ENCODE measurements around the gene PMS2. TPM values are rescaled to one million over a fixed set of nuclear protein-coding genes. Genes with fewer than 3 reads are reported as not detected.
A peak's percentile ranks its signal among the peaks of the same experiment; 100 is the strongest.

Gene PMS2
- total and polyA plus RNA-seq, 2 experiments from 2014 or later = 5.2 to 15.6 TPM

DNA sequence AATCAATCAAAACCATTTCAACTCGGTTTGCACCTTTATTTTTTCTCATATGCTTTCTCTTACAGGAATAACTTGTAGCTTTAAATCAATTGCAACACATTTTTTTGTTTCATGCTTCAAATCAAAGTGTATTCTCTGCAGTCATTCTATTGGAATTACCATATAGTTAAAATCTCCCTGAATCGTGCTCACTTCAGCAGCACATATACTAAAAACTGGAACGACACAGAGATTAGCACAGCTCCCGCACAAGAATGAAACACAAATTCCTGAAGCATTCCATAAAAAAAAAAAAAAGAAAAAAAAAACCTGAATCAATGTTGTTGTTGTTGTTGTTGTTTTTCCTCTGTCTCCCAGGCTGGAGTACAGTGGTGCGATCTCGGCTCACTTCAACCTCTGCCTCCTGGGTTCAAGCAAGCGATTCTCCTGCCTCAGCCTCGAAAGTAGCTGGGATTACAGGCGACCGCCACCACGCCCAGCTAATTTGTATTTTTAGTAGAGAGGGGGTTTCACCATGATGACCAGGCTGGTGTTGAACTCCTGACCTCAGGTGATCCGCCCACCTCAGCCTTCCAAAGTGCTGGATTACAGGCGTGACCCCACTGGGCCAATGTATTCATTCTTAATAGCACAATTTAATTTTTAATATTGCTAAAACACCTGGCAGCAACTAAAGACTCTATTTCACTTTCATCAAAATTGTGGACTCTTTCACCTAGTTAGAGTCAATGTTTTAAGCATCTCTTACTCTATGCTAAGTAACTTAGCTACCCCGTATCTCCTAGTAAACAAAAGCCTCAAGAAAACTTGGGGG, 48.7 kb upstream of the PMS2 start:
- H3K27ac Mint-ChIP-seq = no peak overlapping the region; the same call in 1 of the 2 replicates
- no peak for ATAC-seq
- Histone ChIP-seq H3K36me3 (ENCODE audit: insufficient read depth) (peaks cover 15% of the 10 kb centered on the region), H2AFZ (no peak overlapping the region), H3K4me3 (peak overlapping the region; percentile 64), H3F3A (replicated peaks; ENCODE audit: low read depth) (no peaks in the 10 kb centered on the region), H3K4me1 (ENCODE audit: insufficient read depth) (peaks cover 6% of the 10 kb centered on the region; the same call in 1 of the 2 replicates), H4K20me1 (replicated peaks; ENCODE audit: insufficient read depth) (peaks cover 8% of the 10 kb centered on the region), H3K9me2 (ENCODE audit: insufficient read depth) (no peaks in the 10 kb centered on the region), H3K27me3 (ENCODE audit: insufficient read depth) (no peaks in the 10 kb centered on the region), H3K79me2 (replicated peaks; ENCODE audit: insufficient read depth) (peaks cover 53% of the 10 kb centered on the region), H3K27ac (ENCODE audit: low read depth) (peak overlapping the region; percentile 91), H3K4me2 (peak overlapping the region; percentile 76)
- H3K27me3 Mint-ChIP-seq (ENCODE audit: insufficient read depth, low read depth, poor library complexity) = peaks cover 8% of the 10 kb centered on the region
- 0 out of 3 replicates have a peak, but pooled peaks cover 3% of the 10 kb centered on the region for H3K9me3 Mint-ChIP-seq
- peaks cover 23% of the 10 kb centered on the region for H3K36me3 Mint-ChIP-seq (ENCODE audit: low read depth)
- peaks cover 13% of the 10 kb centered on the region for H3K4me1 Mint-ChIP-seq
- peak overlapping the region; percentile 97 for H3K4me3 Mint-ChIP-seq
- no peak for DNase-seq (ENCODE audit: low spot score)
- no peak for TF ChIP-seq EZH2 (IDR thresholded peaks at IDR 0.05; ENCODE audit: low read depth, unreplicated experiment)
- TF ChIP-seq, protein P1, sequence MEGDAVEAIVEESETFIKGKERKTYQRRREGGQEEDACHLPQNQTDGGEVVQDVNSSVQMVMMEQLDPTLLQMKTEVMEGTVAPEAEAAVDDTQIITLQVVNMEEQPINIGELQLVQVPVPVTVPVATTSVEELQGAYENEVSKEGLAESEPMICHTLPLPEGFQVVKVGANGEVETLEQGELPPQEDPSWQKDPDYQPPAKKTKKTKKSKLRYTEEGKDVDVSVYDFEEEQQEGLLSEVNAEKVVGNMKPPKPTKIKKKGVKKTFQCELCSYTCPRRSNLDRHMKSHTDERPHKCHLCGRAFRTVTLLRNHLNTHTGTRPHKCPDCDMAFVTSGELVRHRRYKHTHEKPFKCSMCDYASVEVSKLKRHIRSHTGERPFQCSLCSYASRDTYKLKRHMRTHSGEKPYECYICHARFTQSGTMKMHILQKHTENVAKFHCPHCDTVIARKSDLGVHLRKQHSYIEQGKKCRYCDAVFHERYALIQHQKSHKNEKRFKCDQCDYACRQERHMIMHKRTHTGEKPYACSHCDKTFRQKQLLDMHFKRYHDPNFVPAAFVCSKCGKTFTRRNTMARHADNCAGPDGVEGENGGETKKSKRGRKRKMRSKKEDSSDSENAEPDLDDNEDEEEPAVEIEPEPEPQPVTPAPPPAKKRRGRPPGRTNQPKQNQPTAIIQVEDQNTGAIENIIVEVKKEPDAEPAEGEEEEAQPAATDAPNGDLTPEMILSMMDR (conservative IDR thresholded peaks at IDR 0.05; ENCODE audit: low read depth in 2 of 2) = no peak
- no peak for TF ChIP-seq POLR2AphosphoS5 (IDR thresholded peaks at IDR 0.05; ENCODE audit: low read depth)
- no peak for TF ChIP-seq ZNF114 (CRISPR knock-in tag; IDR thresholded peaks at IDR 0.05)
- no peak for TF ChIP-seq REST (IDR thresholded peaks at IDR 0.05; ENCODE audit: unreplicated experiment)
- TF ChIP-seq ZNF462 (CRISPR knock-in tag; IDR thresholded peaks at IDR 0.05) = no peak
- TF ChIP-seq JUNB (IDR thresholded peaks at IDR 0.05; ENCODE audit: unreplicated experiment) = no peak
- TF ChIP-seq EZH2phosphoT487 (IDR thresholded peaks at IDR 0.05; ENCODE audit: unreplicated experiment) = no peak
- TF ChIP-seq STAT1 (IDR thresholded peaks at IDR 0.05; ENCODE audit: unreplicated experiment) = no peak
- TF ChIP-seq CREB1 (CRISPR knock-in tag; IDR thresholded peaks at IDR 0.05; ENCODE audit: low read depth) = no peak
- TF ChIP-seq NANOG (IDR thresholded peaks at IDR 0.05; ENCODE audit: borderline replicate concordance) = no peak
- TF ChIP-seq ZNF331 (CRISPR knock-in tag; IDR thresholded peaks at IDR 0.05; ENCODE audit: low read depth) = no peak
- no peak for TF ChIP-seq ETS1 (IDR thresholded peaks at IDR 0.05)
